Endothelial cell of umbilical vein (primary cell): ENCODE measurements around the gene SCAMP1. TPM values are rescaled to one million over a fixed set of nuclear protein-coding genes. Genes with fewer than 3 reads are reported as not detected.

ENCODE experiments used
- BruUV-seq: library from RNA; stranded (reverse); fragments of 400-500 nt; replicated peaks from 2 replicates; lab custom pipeline; 2021; lab: Mats Ljungman, UMichigan
- CTCF ChIA-PET: fragments of 300-600, 350-600 bp; sonication (Branson Sonifier 250); formaldehyde crosslinking; loops from one replicate; lab custom pipeline; 2021; ENCODE audit warnings: antibody characterized with exemption, inconsistent platforms; lab: Charles Lee
- POLR2A ChIA-PET: fragments of 300-600, 350-600 bp; sonication (Branson Sonifier 250); formaldehyde crosslinking; loops from one replicate; lab custom pipeline; 2021; ENCODE audit warnings: antibody characterized with exemption, inconsistent platforms; lab: Charles Lee
- DNase-seq: peaks from one replicate; pipeline ENCODE4 v3.0.0-alpha.2; 2011; ENCODE audit warnings: low read depth, low spot score
- FAIRE-seq: peaks from 2 replicates; lab custom pipeline; 2011; peaks lifted over from hg19 to GRCh38; lab: Jason Lieb, UNC
- H2AFZ ChIP-seq: 2 replicates; pipeline ENCODE4 v1.6.0; 2012; ENCODE audit warnings: low read depth, low read length, control low read depth, inconsistent platforms
- H3K27ac ChIP-seq: 2 replicates; pipeline ENCODE4 v1.5.1; 2011; ENCODE audit warnings: low read depth, mild to moderate bottlenecking, control low read depth, low read length, moderate library complexity; ENCODE audit not compliant: insufficient read depth
- H3K27me3 ChIP-seq, 2 experiments: 2 replicates each; pipeline versions ENCODE4 v1.6.0 to v1.6.1; 2011; ENCODE audit warnings: low read length in 2 of 2, mixed read lengths in 1 of 2; ENCODE audit not compliant: control insufficient read depth in 2 of 2, insufficient read depth in 2 of 2
- H3K36me3 ChIP-seq, 2 experiments: 2 replicates in 1 of 2; 3 replicates in 1 of 2; pipeline ENCODE4 v1.5.1; 2011; ENCODE audit warnings: low read length in 2 of 2, mild to moderate bottlenecking in 1 of 2, moderate library complexity in 1 of 2; ENCODE audit not compliant: control insufficient read depth in 2 of 2, insufficient read depth in 2 of 2; ENCODE audit errors: extremely low read depth in 1 of 2
- H3K4me1 ChIP-seq: 3 replicates; pipeline ENCODE4 v1.5.1; 2011; ENCODE audit warnings: mild to moderate bottlenecking, low read length; ENCODE audit not compliant: control insufficient read depth, insufficient read depth; ENCODE audit errors: extremely low read depth
- H3K4me2 ChIP-seq: 2 replicates; pipeline ENCODE4 v1.6.1; 2011; ENCODE audit warnings: low read length, control low read depth, mixed read lengths; ENCODE audit not compliant: insufficient read depth
- H3K4me3 ChIP-seq, 3 experiments: fragments of 200-600 bp in 1 of 3; sonication (generic), shearing (Covaris generic) in 1 of 3; replicated peaks in 1 of 3; 2 replicates each; pipeline ENCODE4 v1.5.1; 2011 to 2016; ENCODE audit warnings: control low read depth in 3 of 3, low read length in 3 of 3, mild to moderate bottlenecking in 2 of 3, inconsistent platforms in 1 of 3, low read depth in 1 of 3, moderate library complexity in 1 of 3; ENCODE audit not compliant: insufficient read depth in 1 of 3
- H3K79me2 ChIP-seq: 2 replicates; pipeline ENCODE4 v1.6.0; 2012; ENCODE audit warnings: low read length, inconsistent platforms; ENCODE audit not compliant: control insufficient read depth, insufficient read depth
- H3K9ac ChIP-seq: replicated peaks from 2 replicates; pipeline ENCODE3; 2011; ENCODE audit warnings: low read length, control low read depth; ENCODE audit not compliant: insufficient read depth; ENCODE audit errors: extremely low read depth
- H3K9me1 ChIP-seq: replicated peaks from 3 replicates; pipeline ENCODE4 v1.6.0; 2011; ENCODE audit warnings: mild to moderate bottlenecking, low read length; ENCODE audit not compliant: control insufficient read depth, insufficient read depth; ENCODE audit errors: extremely low read depth
- H3K9me3 ChIP-seq: replicated peaks from 2 replicates; pipeline ENCODE4 v1.5.1; 2012; ENCODE audit warnings: low read length, inconsistent platforms; ENCODE audit not compliant: control insufficient read depth, insufficient read depth
- H4K20me1 ChIP-seq: replicated peaks from 2 replicates; pipeline ENCODE3; 2011; ENCODE audit warnings: mild to moderate bottlenecking, low read length; ENCODE audit not compliant: control insufficient read depth, insufficient read depth; ENCODE audit errors: extremely low read depth
- CTCF ChIP-seq, 2 donors: IDR thresholded peaks; 1 replicate in 1 of 2; 2 replicates in 1 of 2; pipeline ENCODE4 v1.5.1; 2011; ENCODE audit warnings: low read length in 2 of 2, mild to moderate bottlenecking in 2 of 2, moderate library complexity in 2 of 2, control low read depth in 1 of 2, inconsistent platforms in 1 of 2, low read depth in 1 of 2; ENCODE audit not compliant: insufficient read depth in 1 of 2; ENCODE audit errors: extremely low read depth in 1 of 2
- EZH2 ChIP-seq: IDR thresholded peaks from 2 replicates; pipeline ENCODE4 v1.6.1; 2012; ENCODE audit warnings: borderline replicate concordance, low read depth, mild to moderate bottlenecking, moderate library complexity, low read length, inconsistent platforms; ENCODE audit not compliant: severe bottlenecking
- FOS ChIP-seq: IDR thresholded peaks from 2 replicates; pipeline ENCODE4 v1.6.1; 2011; ENCODE audit warnings: mild to moderate bottlenecking, low read length, moderate library complexity, borderline replicate concordance; ENCODE audit not compliant: insufficient read depth
- GATA2 ChIP-seq: IDR thresholded peaks from 2 replicates; pipeline ENCODE4 v1.7.0; 2011; ENCODE audit warnings: low read depth, mild to moderate bottlenecking, moderate library complexity, mixed read lengths, low read length; ENCODE audit not compliant: insufficient read length, insufficient read depth
- JUN ChIP-seq: IDR thresholded peaks from 2 replicates; pipeline ENCODE4 v1.6.1; 2011; ENCODE audit warnings: borderline replicate concordance, low read depth; ENCODE audit not compliant: insufficient read length, insufficient read depth
- MYC ChIP-seq: IDR thresholded peaks from one replicate; pipeline ENCODE4 v1.6.1; 2011; ENCODE audit warnings: mild to moderate bottlenecking, low read depth, low read length
- POLR2A ChIP-seq: IDR thresholded peaks from 2 replicates; pipeline ENCODE4 v1.6.1; 2012; ENCODE audit warnings: low read depth, mild to moderate bottlenecking, control low read depth, low read length
- POLR2AphosphoS5 ChIP-seq: IDR thresholded peaks from 2 replicates; pipeline ENCODE4 v1.6.1; 2012; ENCODE audit warnings: low read depth, mild to moderate bottlenecking, control low read depth, low read length, moderate library complexity; ENCODE audit not compliant: insufficient read depth
- dilution Hi-C: fragments of 300-500 bp; cut with MboI; formaldehyde crosslinking; loops from one replicate; pipeline ENCODE4 v1.15.0; 2019; ENCODE audit warnings: low sequenced_read_pairs; ENCODE audit not compliant: extremely low pct_ligation_motif_present
- intact Hi-C: fragments of 100-400 bp; cut with micrococcal nuclease; formaldehyde crosslinking; loops from one replicate; pipeline ENCODE4 v1.10.0; 2022
- polyA plus RNA-seq, 4 experiments: library from polyadenylated mRNA; depleted of rRNA in 3 of 4; stranded (reverse) in 3 of 4; unstranded in 1 of 4; fragments of >200 nt; gene quantifications; 2 replicates each; pipeline versions ENCODE4 v1.2.1 to v1.2.3, GENCODE V29; 2011 to 2012; ENCODE audit warnings: missing spikeins in 1 of 4
- total RNA-seq: library from RNA; stranded (reverse); gene quantifications from 2 replicates; pipeline ENCODE4 v1.2.3, GENCODE V29; 2021
- TF ChIP-seq, protein P1 (sequence below): IDR thresholded peaks from 2 replicates; pipeline ENCODE4 v1.6.1; 2011; ENCODE audit not compliant: insufficient read depth, insufficient read length

Gene SCAMP1
- total and polyA plus RNA-seq, 2 donors (not counting 3 experiments of a cell fraction or from before 2014, with no cell fraction given), result 13.7 to 29.0 TPM

GRCh38 chr5:78458843-78459242, 98.4 kb downstream of the SCAMP1 start:
- TF ChIP-seq POLR2A (no peak), CTCF (IDR thresholded peaks at IDR 0.05; ENCODE audit: extremely low read depth in 1 of 2, insufficient read depth in 1 of 2, low read depth in 1 of 2, low read length in 2 of 2) (no peak), MYC (no peak), GATA2 (no peak), EZH2 (no peak)
- TF ChIP-seq, protein P1, sequence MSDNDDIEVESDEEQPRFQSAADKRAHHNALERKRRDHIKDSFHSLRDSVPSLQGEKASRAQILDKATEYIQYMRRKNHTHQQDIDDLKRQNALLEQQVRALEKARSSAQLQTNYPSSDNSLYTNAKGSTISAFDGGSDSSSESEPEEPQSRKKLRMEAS, result no peak
- no peak overlapping the region for H3K9ac ChIP-seq
- H3K4me1 ChIP-seq, result no peaks in the 10 kb centered on the region
- H3K36me3 ChIP-seq, result no peaks in the 10 kb centered on the region
- H3K27ac ChIP-seq, result no peak overlapping the region
- no peak overlapping the region for H3K4me2 ChIP-seq
- no peaks in the 10 kb centered on the region for H3K9me1 ChIP-seq
- CTCF ChIA-PET, result interaction anchor here (1.5 kb wide), 1 partner anchor 9 kb away, joined by 8 read pairs; no protein-coding TSS in a partner anchor
- no peak overlapping the region for H2AFZ ChIP-seq
- no peak overlapping the region for H3K4me3 ChIP-seq
- no TSS peak for BruUV-seq
- FAIRE-seq, result no peak
- H4K20me1 ChIP-seq, result no peaks in the 10 kb centered on the region
- no peak for DNase-seq
- H3K27me3 ChIP-seq, result no peaks in the 10 kb centered on the region
- H3K79me2 ChIP-seq, result no peaks in the 10 kb centered on the region
- POLR2A ChIA-PET, result no interaction called here
- dilution Hi-C loops (no loop called here), intact Hi-C loops (no loop called here)
- no peaks in the 10 kb centered on the region for H3K9me3 ChIP-seq

DNA sequence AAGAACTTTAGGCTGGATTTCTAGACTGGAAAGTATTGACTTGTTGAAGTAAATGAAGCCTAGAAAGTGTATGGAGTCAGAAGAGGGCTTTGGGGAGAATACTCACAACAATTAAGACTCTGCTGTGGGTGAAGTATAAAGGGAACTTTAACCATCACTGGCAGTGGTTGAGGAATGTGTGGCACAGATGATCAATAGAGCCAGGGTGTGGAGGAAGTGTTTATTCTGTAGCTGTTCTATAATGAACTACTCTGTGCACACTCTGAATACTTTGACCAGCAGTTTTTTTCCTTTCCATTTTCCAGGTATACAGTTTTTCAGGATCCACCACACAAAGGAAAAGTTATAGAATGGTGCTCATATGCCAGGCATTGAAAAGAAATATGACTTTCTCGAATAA, 106.7 kb downstream of the SCAMP1 start:
- TF ChIP-seq JUN (no peak), GATA2 (no peak), CTCF (IDR thresholded peaks at IDR 0.05; ENCODE audit: extremely low read depth in 1 of 2, insufficient read depth in 1 of 2, low read depth in 1 of 2, low read length in 2 of 2) (no peak), POLR2AphosphoS5 (no peak), EZH2 (no peak), POLR2A (no peak), FOS (no peak)
- TF ChIP-seq, protein P1, result no peak
- no peak for DNase-seq

More for the DNA sequence above, 106.7 kb downstream of the SCAMP1 start:
- ChIA-PET CTCF (interaction anchor here (1.0 to 3.6 kb wide), 28 partner anchors 9 to 666 kb away, joined by 3 to 47 read pairs (median 4); partner anchors contain the start of gene ARSB), POLR2A (no interaction called here)
- Histone ChIP-seq H3K4me3 (no peak overlapping the region), H3K27ac (no peak overlapping the region), H3K4me2 (no peak overlapping the region), H3K27me3 (no peaks in the 10 kb centered on the region), H3K9me1 (no peaks in the 10 kb centered on the region), H3K4me1 (peaks cover 2% of the 10 kb centered on the region), H3K9me3 (no peaks in the 10 kb centered on the region), H3K9ac (no peak overlapping the region), H4K20me1 (no peaks in the 10 kb centered on the region), H3K79me2 (no peaks in the 10 kb centered on the region), H2AFZ (no peak overlapping the region), H3K36me3 (no peaks in the 10 kb centered on the region)
- no TSS peak for BruUV-seq
- intact Hi-C loops (loop anchor here (1.0 to 5.0 kb wide), 6 partner anchors 60 to 495 kb away; partner anchors contain the start of gene LHFPL2), dilution Hi-C loops (no loop called here)
- no peak for FAIRE-seq
